ENCODE data around the gene MAFB. TPM values are rescaled to one million over a fixed set of nuclear protein-coding genes. Genes with fewer than 3 reads are reported as not detected.
A peak's percentile ranks its signal among the peaks of the same experiment; 100 is the strongest.

The MAFB gene
- polyA plus RNA-seq, 1 of the 3 experiments (the other 2 are of a cell fraction), result 0.08 TPM

DNA sequence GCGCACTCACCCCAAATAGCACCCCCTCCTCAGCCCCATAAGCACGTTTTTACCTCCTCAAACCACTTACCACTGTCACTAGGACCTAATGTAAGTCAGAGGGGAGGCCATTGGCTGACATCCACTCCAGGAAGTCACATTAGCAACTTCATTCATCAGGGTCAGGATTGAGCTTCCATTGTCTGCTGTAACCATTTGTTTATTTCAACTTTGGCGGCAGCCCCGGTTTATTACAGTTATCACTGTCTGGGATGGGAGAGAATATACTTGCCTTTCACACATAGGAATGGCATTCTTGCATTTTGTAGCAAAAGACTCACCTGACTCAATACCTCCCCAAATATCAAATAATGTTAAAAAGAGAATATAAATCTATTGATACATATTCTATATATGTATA is 38.3 kb downstream of the MAFB start:
- TF ChIP-seq, protein P1, sequence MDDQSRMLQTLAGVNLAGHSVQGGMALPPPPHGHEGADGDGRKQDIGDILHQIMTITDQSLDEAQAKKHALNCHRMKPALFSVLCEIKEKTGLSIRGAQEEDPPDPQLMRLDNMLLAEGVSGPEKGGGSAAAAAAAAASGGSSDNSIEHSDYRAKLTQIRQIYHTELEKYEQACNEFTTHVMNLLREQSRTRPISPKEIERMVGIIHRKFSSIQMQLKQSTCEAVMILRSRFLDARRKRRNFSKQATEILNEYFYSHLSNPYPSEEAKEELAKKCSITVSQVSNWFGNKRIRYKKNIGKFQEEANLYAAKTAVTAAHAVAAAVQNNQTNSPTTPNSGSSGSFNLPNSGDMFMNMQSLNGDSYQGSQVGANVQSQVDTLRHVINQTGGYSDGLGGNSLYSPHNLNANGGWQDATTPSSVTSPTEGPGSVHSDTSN (IDR thresholded peaks at IDR 0.05), result no peak
- no peak for TF ChIP-seq FOXM1 (IDR thresholded peaks at IDR 0.05; ENCODE audit: low read depth)
- TF ChIP-seq RAD21 (IDR thresholded peaks at IDR 0.05; ENCODE audit: low read length), result no peak
- no peak for TF ChIP-seq FOSL2 (IDR thresholded peaks at IDR 0.05; ENCODE audit: borderline replicate concordance, low read depth)
- no peak for TF ChIP-seq TEAD4 (IDR thresholded peaks at IDR 0.05; ENCODE audit: borderline replicate concordance, insufficient read depth)
- TF ChIP-seq, protein P2, sequence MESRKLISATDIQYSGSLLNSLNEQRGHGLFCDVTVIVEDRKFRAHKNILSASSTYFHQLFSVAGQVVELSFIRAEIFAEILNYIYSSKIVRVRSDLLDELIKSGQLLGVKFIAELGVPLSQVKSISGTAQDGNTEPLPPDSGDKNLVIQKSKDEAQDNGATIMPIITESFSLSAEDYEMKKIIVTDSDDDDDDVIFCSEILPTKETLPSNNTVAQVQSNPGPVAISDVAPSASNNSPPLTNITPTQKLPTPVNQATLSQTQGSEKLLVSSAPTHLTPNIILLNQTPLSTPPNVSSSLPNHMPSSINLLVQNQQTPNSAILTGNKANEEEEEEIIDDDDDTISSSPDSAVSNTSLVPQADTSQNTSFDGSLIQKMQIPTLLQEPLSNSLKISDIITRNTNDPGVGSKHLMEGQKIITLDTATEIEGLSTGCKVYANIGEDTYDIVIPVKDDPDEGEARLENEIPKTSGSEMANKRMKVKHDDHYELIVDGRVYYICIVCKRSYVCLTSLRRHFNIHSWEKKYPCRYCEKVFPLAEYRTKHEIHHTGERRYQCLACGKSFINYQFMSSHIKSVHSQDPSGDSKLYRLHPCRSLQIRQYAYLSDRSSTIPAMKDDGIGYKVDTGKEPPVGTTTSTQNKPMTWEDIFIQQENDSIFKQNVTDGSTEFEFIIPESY (IDR thresholded peaks at IDR 0.05; ENCODE audit: borderline replicate concordance, low read depth), result no peak
- Histone ChIP-seq H3K9me2 (no peaks in the 10 kb centered on the region), H3K9ac (no peak overlapping the region), H3K9me3 (no peaks in the 10 kb centered on the region), H2AFZ (ENCODE audit: low read depth) (no peak overlapping the region), H3F3A (replicated peaks; ENCODE audit: insufficient read depth) (no peaks in the 10 kb centered on the region), H3K4me3 (ENCODE audit: low read depth in 2 of 2, low read length in 1 of 2) (no peak overlapping the region), H3K4me1 (ENCODE audit: control insufficient read depth in 1 of 2, insufficient read depth in 2 of 2, low read depth in 1 of 2, low read length in 1 of 2) (peaks cover 12 to 16% of the 10 kb centered on the region in 2 experiments; a peak in 2 of 4 replicates), H3K79me2 (ENCODE audit: insufficient read depth) (no peaks in the 10 kb centered on the region), H4K20me1 (ENCODE audit: insufficient read depth) (no peaks in the 10 kb centered on the region), H3K36me3 (replicated peaks in 1 of 2; ENCODE audit: control insufficient read depth in 1 of 2, insufficient read depth in 2 of 2, low read length in 1 of 2) (no peaks in the 10 kb centered on the region), H3K27ac (ENCODE audit: low read depth in 2 of 2, low read length in 1 of 2) (no peak overlapping the region), H3K27me3 (ENCODE audit: insufficient read depth) (no peaks in the 10 kb centered on the region), H3K4me2 (no peak overlapping the region)
- WGBS (ENCODE audit: low lambda C conversion rate), result 41% methylated on average over 4 of the region's 4 CpGs
- ChIA-PET POLR2A (no interaction called here), CTCF (no interaction called here)
- DNase-seq, result no peak

DNA sequence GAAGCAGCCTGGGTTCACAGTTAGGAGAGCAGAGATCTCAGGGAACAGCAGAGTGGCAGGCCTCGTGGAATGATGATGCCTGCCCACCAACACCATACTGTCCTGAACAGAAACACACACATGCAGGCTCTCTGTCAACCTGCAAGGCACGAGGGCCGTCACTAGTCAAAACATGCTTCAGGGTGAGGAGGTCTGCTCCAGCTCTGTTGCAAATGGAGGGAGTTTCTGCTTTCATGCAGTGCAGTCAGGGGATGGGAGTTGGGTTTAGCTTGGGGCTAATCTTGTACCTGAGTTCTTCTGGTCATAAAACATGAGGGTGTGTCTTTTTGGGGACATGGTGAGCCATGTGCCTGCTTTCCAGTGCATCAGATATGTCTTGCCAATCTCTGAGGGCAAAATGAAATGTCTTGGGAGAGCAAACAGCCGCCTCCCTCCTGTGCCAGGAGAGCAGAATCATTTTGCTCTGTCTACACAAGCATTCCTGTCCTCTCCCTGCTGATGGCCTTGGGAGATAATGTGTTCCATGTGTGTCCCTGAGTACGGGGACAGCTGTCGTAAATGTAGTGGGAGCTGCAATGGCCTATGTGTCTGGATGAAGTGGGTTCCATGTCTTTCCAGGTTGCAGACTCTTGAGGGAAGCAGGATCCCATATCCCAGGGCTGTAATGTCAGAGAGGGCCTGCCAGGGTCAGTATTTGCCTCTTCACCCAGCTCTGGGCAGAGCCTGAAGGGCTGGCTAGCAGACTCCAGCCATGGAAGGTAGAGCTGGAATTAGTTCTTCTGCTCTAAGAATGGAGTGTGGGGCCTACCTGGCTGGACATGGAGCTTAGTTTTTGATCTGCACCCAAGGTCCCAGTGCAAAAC is 40.6 kb downstream of the MAFB start:
- no peak overlapping the region for H3K9ac ChIP-seq
- CTCF ChIA-PET, result interaction anchor here (1.0 kb wide), 1 partner anchor 41 kb away, joined by 3 read pairs; no protein-coding TSS in a partner anchor
- no peaks in the 10 kb centered on the region for H4K20me1 ChIP-seq (ENCODE audit: insufficient read depth)
- POLR2A ChIA-PET, result no interaction called here
- no peaks in the 10 kb centered on the region for H3K9me2 ChIP-seq
- H3K4me2 ChIP-seq, result no peak overlapping the region
- H3K9me3 ChIP-seq, result no peaks in the 10 kb centered on the region
- H3F3A ChIP-seq (replicated peaks; ENCODE audit: insufficient read depth), result no peaks in the 10 kb centered on the region
- H3K79me2 ChIP-seq (ENCODE audit: insufficient read depth), result no peaks in the 10 kb centered on the region
- WGBS (ENCODE audit: low lambda C conversion rate), result 39% methylated on average over 5 of the region's 6 CpGs
- peaks cover 11 to 12% of the 10 kb centered on the region in 2 experiments; a peak in 2 of 4 replicates for H3K4me1 ChIP-seq (ENCODE audit: control insufficient read depth in 1 of 2, insufficient read depth in 2 of 2, low read depth in 1 of 2, low read length in 1 of 2)
- DNase-seq, result peak; percentile 48
- no peaks in the 10 kb centered on the region for H3K27me3 ChIP-seq (ENCODE audit: insufficient read depth)
- no peak overlapping the region for H3K4me3 ChIP-seq (ENCODE audit: low read depth in 2 of 2, low read length in 1 of 2)
- TF ChIP-seq, protein P2 (IDR thresholded peaks at IDR 0.05; ENCODE audit: borderline replicate concordance, low read depth), result no peak
- TF ChIP-seq TEAD4 (IDR thresholded peaks at IDR 0.05; ENCODE audit: borderline replicate concordance, insufficient read depth), result no peak
- no peak for TF ChIP-seq MEF2A (IDR thresholded peaks at IDR 0.05; ENCODE audit: borderline replicate concordance, low read depth)
- no peak for TF ChIP-seq POLR2AphosphoS5 (IDR thresholded peaks at IDR 0.05; ENCODE audit: low read depth, low read length)
- TF ChIP-seq GATA2 (CRISPR knock-in tag; IDR thresholded peaks at IDR 0.05), result peak; percentile 55; the same call in 1 of the 2 replicates
- no peak for TF ChIP-seq GABPA (IDR thresholded peaks at IDR 0.05; ENCODE audit: low read depth)
- TF ChIP-seq RCOR1 (IDR thresholded peaks at IDR 0.05; ENCODE audit: low read length), result peak; percentile 18; the same call in 1 of the 2 replicates
- no peak overlapping the region for H2AFZ ChIP-seq (ENCODE audit: low read depth)
- no peaks in the 10 kb centered on the region for H3K36me3 ChIP-seq (replicated peaks in 1 of 2; ENCODE audit: control insufficient read depth in 1 of 2, insufficient read depth in 2 of 2, low read length in 1 of 2)
- H3K27ac ChIP-seq (ENCODE audit: low read depth in 2 of 2, low read length in 1 of 2), result no peak overlapping the region
